ENCODE measurements around the gene ADARB2. TPM values are rescaled to one million over a fixed set of nuclear protein-coding genes. Genes with fewer than 3 reads are reported as not detected.

Gene ADARB2
- total RNA-seq, 4 donors from 2014 or later: 0.80 to 4.9 (median 2.3) TPM

- Histone ChIP-seq H3K4me3 (no peak overlapping the region), H3K9me3 (no peaks in the 10 kb centered on the region), H3K4me1 (no peaks in the 10 kb centered on the region), H3K27ac (no peak overlapping the region), H3K27me3 (no peaks in the 10 kb centered on the region), H3K36me3 (no peaks in the 10 kb centered on the region)
- in situ Hi-C loops (cut with MboI; ENCODE audit: low pct_ligation_motif_present in 1 of 4, low pct_unique_long_range_greater_than_20kb in 1 of 4, low sequenced_read_pairs in 3 of 4) (no loop called here), intact Hi-C loops (cut with DNase I; ENCODE audit: low total_unique reads) (no loop called here)
- WGBS, 2 donors (ENCODE audit: low coverage in 1 of 2): 85% methylated on average over 8 of the region's 8 CpGs; no CpG with 5 or more reads in 1 of the 2 donors
- TF ChIP-seq POLR2AphosphoS5 (IDR thresholded peaks at IDR 0.05) (no peak), POLR2A (IDR thresholded peaks at IDR 0.05) (no peak)
- no peak for DNase-seq
Observed at GRCh38 chr10:1556496-1556895, 180.8 kb downstream of the ADARB2 start.

- TF ChIP-seq CTCF (IDR thresholded peaks at IDR 0.05): no peak
- TF ChIP-seq POLR2AphosphoS5 (IDR thresholded peaks at IDR 0.05): no peak
- TF ChIP-seq EP300 (IDR thresholded peaks at IDR 0.05; ENCODE audit: low read depth): no peak
- TF ChIP-seq POLR2A (IDR thresholded peaks at IDR 0.05): no peak
- 69 to 79% methylated on average over 3 to 7 of the region's 7 CpGs for WGBS, 2 donors (ENCODE audit: low coverage in 1 of 2)
- no peak for DNase-seq
- no peak overlapping the region for H3K27ac ChIP-seq
- no peak overlapping the region for H3K4me3 ChIP-seq
- intact Hi-C loops (cut with DNase I; ENCODE audit: low total_unique reads) (no loop called here), in situ Hi-C loops (cut with MboI; ENCODE audit: low pct_ligation_motif_present in 1 of 4, low pct_unique_long_range_greater_than_20kb in 1 of 4, low sequenced_read_pairs in 3 of 4) (no loop called here)
- H3K36me3 ChIP-seq: no peaks in the 10 kb centered on the region
- H3K4me1 ChIP-seq: no peaks in the 10 kb centered on the region
- no peaks in the 10 kb centered on the region for H3K9me3 ChIP-seq
- H3K27me3 ChIP-seq: no peaks in the 10 kb centered on the region
Observed at GRCh38 chr10:1553951-1554350, 183.4 kb downstream of the ADARB2 start.

- 73 to 81% methylated on average over 6 to 30 of the region's 30 CpGs for WGBS, 2 donors (ENCODE audit: low coverage in 1 of 2)
- intact Hi-C loops (cut with DNase I; ENCODE audit: low total_unique reads): no loop called here
- no peaks in the 10 kb centered on the region for H3K36me3 ChIP-seq
- no peak for DNase-seq
- no peaks in the 10 kb centered on the region for H3K9me3 ChIP-seq
- no peak for TF ChIP-seq CTCF (IDR thresholded peaks at IDR 0.05)
- no peak overlapping the region for H3K27ac ChIP-seq
- H3K4me1 ChIP-seq: no peaks in the 10 kb centered on the region
- no peak overlapping the region for H3K4me3 ChIP-seq
- H3K27me3 ChIP-seq: no peaks in the 10 kb centered on the region
- in situ Hi-C loops (cut with MboI; ENCODE audit: low pct_ligation_motif_present in 1 of 4, low pct_unique_long_range_greater_than_20kb in 1 of 4, low sequenced_read_pairs in 3 of 4): no loop called here
Observed at GRCh38 chr10:1552881-1553670, 184.2 kb downstream of the ADARB2 start.

DNA sequence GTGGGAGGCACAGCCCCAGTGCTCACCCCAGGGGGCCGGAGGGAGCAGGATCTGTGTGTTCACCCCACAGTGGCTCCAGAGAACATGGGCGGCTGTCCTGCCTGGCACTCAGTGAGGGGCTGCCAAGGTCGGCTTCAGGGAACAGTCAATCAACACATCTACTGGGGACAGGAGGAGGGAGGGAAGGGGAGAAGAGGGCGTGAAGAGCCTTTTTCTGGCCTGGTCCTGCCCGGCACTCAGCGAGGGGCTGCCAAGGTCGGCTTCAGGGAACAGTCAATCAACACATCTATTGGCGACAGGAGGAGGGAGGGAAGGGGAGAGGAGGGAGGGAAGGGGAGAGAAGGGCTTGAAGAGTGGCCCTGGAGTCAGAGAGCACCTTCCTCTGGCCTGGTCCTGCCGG is 184.9 kb downstream of the ADARB2 start:
- Histone ChIP-seq H3K27me3 (no peaks in the 10 kb centered on the region), H3K4me3 (no peak overlapping the region), H3K27ac (no peak overlapping the region), H3K36me3 (no peaks in the 10 kb centered on the region), H3K9me3 (no peaks in the 10 kb centered on the region), H3K4me1 (no peaks in the 10 kb centered on the region)
- no peak for DNase-seq
- WGBS, 2 donors (ENCODE audit: low coverage in 1 of 2): 28 to 66% methylated on average over 5 to 9 of the region's 9 CpGs
- intact Hi-C loops (cut with DNase I; ENCODE audit: low total_unique reads): no loop called here
- in situ Hi-C loops (cut with MboI; ENCODE audit: low pct_ligation_motif_present in 1 of 4, low pct_unique_long_range_greater_than_20kb in 1 of 4, low sequenced_read_pairs in 3 of 4): no loop called here
- no peak for TF ChIP-seq POLR2AphosphoS5 (IDR thresholded peaks at IDR 0.05)
- no peak for TF ChIP-seq POLR2A (IDR thresholded peaks at IDR 0.05)
- no peak for TF ChIP-seq CTCF (IDR thresholded peaks at IDR 0.05)
- no peak for TF ChIP-seq EP300 (IDR thresholded peaks at IDR 0.05; ENCODE audit: low read depth)
